Gastrocnemius medialis (tissue), 4 donors: ENCODE measurements around the gene NEK9.
A peak's percentile ranks its signal among the peaks of the same experiment; 100 is the strongest.

ENCODE experiments used
- CTCF ChIP-seq, 5 experiments: fragments of 450-650 bp in 3 of 5; fragments of 200-600 bp in 2 of 5; sonication (generic) in 2 of 5; IDR thresholded peaks in 4 of 5; conservative IDR thresholded peaks in 1 of 5; 1 replicate in 4 of 5; 2 replicates in 1 of 5; pipeline ENCODE4 v1.5.1; 2016 to 2019; ENCODE audit warnings: antibody characterized with exemption in 5 of 5, mild to moderate bottlenecking in 3 of 5, moderate library complexity in 3 of 5
- POLR2A ChIP-seq, 2 donors: fragments of 450-650 bp; IDR thresholded peaks; one replicate each; pipeline ENCODE4 v1.6.1; 2017; ENCODE audit warnings: antibody characterized with exemption in 2 of 2, mild to moderate bottlenecking in 2 of 2, moderate library complexity in 2 of 2

- TF ChIP-seq CTCF (IDR thresholded peaks at IDR 0.05 in 4 of 5, conservative IDR thresholded peaks at IDR 0.05 in 1 of 5) (peak in 2 of 5 experiments; percentile 12 to 15), POLR2A (IDR thresholded peaks at IDR 0.05) (peak; percentile 84 to 88)
These were observed 49.4 kb upstream of the NEK9 start, which contains the start of gene TMED10 for GRCh38 chr14:75176142-75176820.
